GM19463 (cell line): Measurements from ENCODE around the gene CHRNA10.
"Not testable (repeated sequence)": the region's sequence is repeated elsewhere in the genome, so short reads cannot be mapped to it uniquely, and the experiment has no call there.

ENCODE experiments used
- ATAC-seq: cut with Tn5 transposase; IDR thresholded peaks from one replicate; pipeline ENCODE4 v1.9.1; 2021; ENCODE audit warnings: mild to moderate bottlenecking, moderate library complexity; ENCODE audit not compliant: unreplicated experiment

The CHRNA10 gene

GRCh38 chr11:3666023-3666530, 5.1 kb downstream of the CHRNA10 start:
- no peak for ATAC-seq

GRCh38 chr11:3665336-3666022, 5.7 kb downstream of the CHRNA10 start:
- ATAC-seq = no peak

GRCh38 chr11:3664032-3664630, 7.1 kb downstream of the CHRNA10 start:
- no peak for ATAC-seq

GRCh38 chr11:3662856-3663255, 8.3 kb downstream of the CHRNA10 start:
- ATAC-seq = no peak

GRCh38 chr11:3660960-3661359, 10.2 kb downstream of the CHRNA10 start:
- ATAC-seq = no peak

- ATAC-seq = no peak
These were observed 11.3 kb downstream of the CHRNA10 start for GRCh38 chr11:3659595-3660515.

GRCh38 chr11:3658252-3658651, 12.9 kb downstream of the CHRNA10 start:
- ATAC-seq = no peak

GRCh38 chr11:3657331-3657730, 13.9 kb downstream of the CHRNA10 start:
- not testable (repeated sequence) for ATAC-seq

GRCh38 chr11:3655547-3655946, 15.6 kb downstream of the CHRNA10 start:
- no peak for ATAC-seq

- not testable (repeated sequence) for ATAC-seq
These were observed 18.7 kb downstream of the CHRNA10 start for GRCh38 chr11:3652514-3652913.

GRCh38 chr11:3649374-3649773, 21.8 kb downstream of the CHRNA10 start:
- ATAC-seq = not testable (repeated sequence)

GRCh38 chr11:3648843-3649242, 22.3 kb downstream of the CHRNA10 start:
- not testable (repeated sequence) for ATAC-seq

- ATAC-seq = no peak
These were observed 25.6 kb downstream of the CHRNA10 start for GRCh38 chr11:3645552-3645951.

- ATAC-seq = no peak
These were observed 26.4 kb downstream of the CHRNA10 start, which contains the start of gene ART1 for GRCh38 chr11:3644817-3645235. Gene ART1 (plus strand): TSS chr11:3645128. CDS start chr11:3659214, 14,086 bp downstream.

GRCh38 chr11:3643102-3643546, 28.1 kb downstream of the CHRNA10 start:
- ATAC-seq = not testable (repeated sequence)

GRCh38 chr11:3642071-3642951, 28.9 kb downstream of the CHRNA10 start:
- peak; percentile 44 for ATAC-seq

GRCh38 chr11:3641701-3642070, 29.5 kb downstream of the CHRNA10 start, which contains the start of gene ART5:
Gene ART5 (minus strand): TSS chr11:3641992. CDS start chr11:3641862, 130 bp downstream.
- no peak for ATAC-seq

- no peak for ATAC-seq
These were observed 30.0 kb downstream of the CHRNA10 start for GRCh38 chr11:3641191-3641590.

- ATAC-seq = no peak
These were observed 31.3 kb downstream of the CHRNA10 start for GRCh38 chr11:3639841-3640240.

GRCh38 chr11:3638513-3638912, 32.7 kb downstream of the CHRNA10 start:
- no peak for ATAC-seq
